GM12864 (cell line): ENCODE data around the gene TARP.

Experiments used
- DNase-seq: peaks from one replicate; pipeline ENCODE4 v3.0.0-alpha.2; 2011; ENCODE audit warnings: low read depth
- H3K4me3 ChIP-seq: 2 replicates; pipeline ENCODE4 v1.5.1; 2011; ENCODE audit warnings: mild to moderate bottlenecking, low read depth, low read length, control low read depth
- TF ChIP-seq, protein P1 (sequence below): IDR thresholded peaks from 2 replicates; pipeline ENCODE4 v1.5.1; 2011; ENCODE audit warnings: low read depth, mild to moderate bottlenecking, moderate library complexity, low read length, control low read depth, inconsistent platforms; ENCODE audit errors: missing control alignments

Gene TARP

DNA sequence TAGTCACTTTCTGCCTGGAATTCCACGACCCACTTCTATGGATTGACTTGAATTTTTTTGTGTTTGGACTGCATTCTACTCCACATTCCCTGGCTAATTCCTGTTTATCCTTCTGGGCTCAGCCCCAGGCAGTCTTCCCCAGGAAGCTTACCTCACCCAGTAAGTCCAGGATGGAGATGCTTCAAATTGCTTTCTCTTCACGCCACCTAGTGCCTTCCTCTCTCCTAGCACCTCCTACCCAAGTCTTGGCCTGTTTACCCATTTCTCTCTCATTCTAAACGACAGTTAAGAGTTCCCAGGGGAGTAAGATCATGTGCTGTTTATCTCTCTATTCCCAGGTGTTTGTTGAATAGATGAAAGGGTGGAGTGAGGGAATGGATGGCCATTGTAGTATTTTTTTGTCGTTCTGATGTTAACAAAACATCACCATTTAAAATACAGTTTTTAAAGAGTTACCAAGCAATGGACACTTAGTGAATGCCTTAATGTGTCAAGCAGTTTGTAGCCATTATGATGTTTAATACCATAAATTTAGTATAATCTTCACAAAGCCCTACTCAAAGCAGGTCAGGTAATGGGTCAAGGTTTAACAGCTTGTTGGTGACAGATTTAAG, 45.5 kb upstream of the TARP start:
- TF ChIP-seq, protein P1, sequence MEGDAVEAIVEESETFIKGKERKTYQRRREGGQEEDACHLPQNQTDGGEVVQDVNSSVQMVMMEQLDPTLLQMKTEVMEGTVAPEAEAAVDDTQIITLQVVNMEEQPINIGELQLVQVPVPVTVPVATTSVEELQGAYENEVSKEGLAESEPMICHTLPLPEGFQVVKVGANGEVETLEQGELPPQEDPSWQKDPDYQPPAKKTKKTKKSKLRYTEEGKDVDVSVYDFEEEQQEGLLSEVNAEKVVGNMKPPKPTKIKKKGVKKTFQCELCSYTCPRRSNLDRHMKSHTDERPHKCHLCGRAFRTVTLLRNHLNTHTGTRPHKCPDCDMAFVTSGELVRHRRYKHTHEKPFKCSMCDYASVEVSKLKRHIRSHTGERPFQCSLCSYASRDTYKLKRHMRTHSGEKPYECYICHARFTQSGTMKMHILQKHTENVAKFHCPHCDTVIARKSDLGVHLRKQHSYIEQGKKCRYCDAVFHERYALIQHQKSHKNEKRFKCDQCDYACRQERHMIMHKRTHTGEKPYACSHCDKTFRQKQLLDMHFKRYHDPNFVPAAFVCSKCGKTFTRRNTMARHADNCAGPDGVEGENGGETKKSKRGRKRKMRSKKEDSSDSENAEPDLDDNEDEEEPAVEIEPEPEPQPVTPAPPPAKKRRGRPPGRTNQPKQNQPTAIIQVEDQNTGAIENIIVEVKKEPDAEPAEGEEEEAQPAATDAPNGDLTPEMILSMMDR, result peak; percentile 81
- peak; percentile 31 for DNase-seq
- H3K4me3 ChIP-seq, result no peak overlapping the region

DNA sequence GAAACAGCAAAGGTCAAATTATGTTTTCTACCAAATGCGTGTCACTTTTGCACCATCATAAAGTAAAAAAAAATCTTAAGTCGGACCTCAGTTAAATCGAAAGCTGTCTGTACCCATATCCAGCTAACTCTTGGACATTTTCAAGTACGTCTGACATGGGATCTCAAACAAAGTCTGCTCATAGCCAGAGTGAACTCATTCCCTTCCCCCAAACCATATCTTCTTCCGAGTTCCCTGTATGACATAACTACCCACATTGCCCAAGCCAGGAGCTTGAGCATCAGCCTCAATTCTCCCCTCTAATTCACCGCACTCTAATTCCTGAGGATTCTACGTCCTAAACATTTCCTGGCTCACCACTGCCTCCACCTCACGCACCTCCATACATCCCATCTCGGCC, 44.8 kb upstream of the TARP start:
- no peak overlapping the region for H3K4me3 ChIP-seq
- no peak for DNase-seq
- TF ChIP-seq, protein P1, result no peak

DNA sequence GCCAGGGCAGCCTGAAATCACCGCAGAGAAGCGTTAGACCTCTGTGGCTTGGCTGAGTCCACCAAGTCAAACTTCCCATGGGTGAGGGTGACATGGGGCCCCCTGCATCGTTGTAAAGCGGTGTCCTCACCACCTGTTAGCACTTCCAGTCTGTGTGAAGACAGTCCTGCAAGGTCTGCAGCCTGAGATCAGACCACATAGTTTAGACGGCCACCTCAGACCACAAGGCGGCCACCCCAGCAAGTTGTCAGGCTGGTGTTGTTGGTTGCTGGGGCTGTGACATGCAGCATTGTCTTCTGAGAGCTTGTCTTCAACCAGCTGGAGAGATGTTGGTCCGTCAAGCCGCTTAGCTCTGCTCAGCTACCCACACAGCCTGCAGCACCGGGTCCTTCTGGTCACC, 44.1 kb upstream of the TARP start:
- DNase-seq, result no peak
- H3K4me3 ChIP-seq, result no peak overlapping the region
- TF ChIP-seq, protein P1, result no peak

DNA sequence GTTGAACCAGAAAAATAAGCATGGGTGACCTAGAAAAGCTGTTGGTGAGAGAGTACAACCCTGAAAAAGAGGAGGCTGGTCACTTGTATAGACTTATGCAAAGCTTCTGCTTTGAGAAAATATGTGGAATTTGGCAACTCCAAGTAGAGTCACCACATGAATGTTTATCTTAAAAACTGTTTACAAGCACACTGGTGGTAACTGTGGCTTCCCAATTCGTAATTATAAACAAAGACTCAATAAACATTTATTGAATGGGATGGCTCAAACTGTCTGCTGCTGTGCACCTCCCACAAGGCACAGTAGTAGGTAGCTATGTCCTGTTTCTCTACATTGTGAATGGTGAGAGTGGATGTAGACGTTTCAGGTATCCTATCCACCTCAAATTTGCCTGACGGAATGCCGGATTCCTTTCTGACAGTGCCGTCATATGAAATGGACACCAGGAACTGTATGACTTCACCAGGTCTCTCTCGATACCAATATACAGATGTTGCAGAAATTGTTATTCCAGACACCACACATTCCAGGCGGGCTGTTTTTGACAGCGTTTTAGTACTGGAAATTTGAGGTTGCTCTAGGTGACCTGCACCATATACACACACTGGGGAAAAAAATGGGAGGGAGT, 43.4 kb upstream of the TARP start:
- no peak overlapping the region for H3K4me3 ChIP-seq
- TF ChIP-seq, protein P1, result no peak
- no peak for DNase-seq

DNA sequence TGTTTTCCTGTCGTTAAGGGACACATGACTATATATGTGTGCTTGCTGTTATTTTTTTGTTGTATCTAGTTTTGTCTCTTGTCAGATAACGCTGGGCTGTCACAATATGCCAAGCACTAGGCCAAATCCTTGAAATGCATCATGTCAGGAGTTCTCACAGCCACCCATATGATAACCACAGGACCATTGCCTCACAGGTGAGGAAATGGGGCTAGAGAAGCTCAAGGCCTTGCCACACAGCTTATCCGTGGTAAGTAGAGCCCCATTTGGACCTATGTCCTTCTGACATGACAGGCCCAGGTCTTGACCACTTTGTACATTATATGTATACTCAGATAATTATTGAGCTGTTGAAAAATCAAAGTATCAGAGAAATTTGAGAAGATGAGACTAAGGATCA, 42.0 kb upstream of the TARP start:
- DNase-seq, result no peak
- TF ChIP-seq, protein P1, result no peak
- no peak overlapping the region for H3K4me3 ChIP-seq

DNA sequence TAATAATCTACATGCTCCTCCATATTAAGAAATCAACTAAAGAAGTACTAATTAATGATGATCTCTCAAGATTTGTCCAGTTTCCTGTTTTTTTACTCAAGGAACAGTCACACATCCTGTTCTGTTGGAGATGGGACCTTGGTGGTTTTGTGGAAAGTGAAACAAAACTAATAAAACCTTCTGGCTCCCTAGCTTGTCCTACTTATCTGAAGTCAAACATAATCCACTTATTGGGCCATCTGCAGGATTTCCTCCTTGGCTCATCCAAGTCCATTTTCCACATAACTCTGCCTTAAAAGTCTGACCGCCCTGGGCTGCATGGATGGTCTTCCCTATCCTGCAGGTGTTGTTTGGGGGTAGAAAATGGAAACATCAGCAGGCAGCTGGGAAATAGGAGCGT, 39.4 kb upstream of the TARP start:
- no peak for DNase-seq
- TF ChIP-seq, protein P1, result no peak
- no peak overlapping the region for H3K4me3 ChIP-seq
